GM19438 (cell line): ENCODE data around the gene TMEM123.
A peak's percentile ranks its signal among the peaks of the same experiment; 100 is the strongest.

ENCODE experiments used
- ATAC-seq: cut with Tn5 transposase; IDR thresholded peaks from one replicate; pipeline ENCODE4 v1.9.1; 2021; ENCODE audit warnings: low read depth; ENCODE audit not compliant: unreplicated experiment

The TMEM123 gene

DNA sequence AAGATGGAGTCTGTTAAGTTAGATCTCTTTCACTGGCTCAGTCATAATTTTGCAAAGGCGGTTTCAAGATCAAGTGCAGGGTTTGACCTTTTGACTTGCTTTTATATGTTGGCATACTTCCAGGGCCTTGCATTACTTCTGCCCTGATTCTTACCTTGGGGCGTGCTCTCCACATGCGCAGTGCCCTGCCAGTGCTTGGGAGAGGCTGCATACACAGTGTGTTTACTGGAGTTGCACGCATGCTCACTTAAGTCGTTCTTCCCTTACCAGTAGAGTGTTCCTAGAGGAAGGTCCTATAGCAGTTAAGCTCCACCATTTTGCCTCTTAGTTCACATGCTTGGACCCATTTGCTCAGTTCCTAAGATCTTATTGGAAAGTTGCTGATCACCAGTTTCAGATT is 21.0 kb upstream of the TMEM123 start:
- ATAC-seq, result no peak

DNA sequence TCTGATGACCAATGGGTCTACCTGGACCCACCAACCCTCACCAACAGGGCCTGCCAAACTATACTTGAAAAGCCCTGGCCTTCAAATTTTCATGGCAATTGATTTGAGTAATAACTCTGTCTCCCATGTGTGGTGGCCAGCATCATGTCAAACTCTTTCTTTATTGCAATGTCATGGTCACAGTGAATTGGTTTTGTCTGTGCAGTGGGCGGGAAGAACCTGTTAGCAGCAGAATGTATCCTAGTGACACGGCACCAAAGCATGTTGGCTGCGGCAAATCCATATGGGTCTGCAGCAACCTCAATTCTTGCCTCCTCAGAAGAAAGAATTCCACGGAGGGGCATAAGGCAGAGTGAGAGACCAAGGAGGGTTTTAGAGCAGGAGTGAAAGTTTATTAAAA is 19.6 kb upstream of the TMEM123 start:
- no peak for ATAC-seq

DNA sequence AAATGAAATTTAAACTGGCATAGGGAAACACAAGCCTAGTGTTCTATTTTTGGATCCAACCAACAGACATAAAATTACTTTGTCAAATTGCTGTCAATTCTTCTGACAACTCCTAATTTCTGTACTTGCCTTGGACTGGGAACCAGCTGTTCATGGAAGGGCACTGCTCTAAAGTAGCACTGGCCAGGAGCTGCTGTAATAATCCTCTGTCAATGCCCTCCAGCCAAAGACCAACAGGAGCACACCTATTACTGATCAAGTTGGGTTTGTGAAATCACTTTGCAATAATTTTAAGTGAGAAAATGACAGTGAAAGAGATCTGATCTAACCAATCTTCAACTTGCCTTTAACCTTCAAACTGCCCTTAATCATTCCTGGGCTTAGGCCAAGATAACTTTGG is 18.9 kb upstream of the TMEM123 start:
- ATAC-seq, result no peak

DNA sequence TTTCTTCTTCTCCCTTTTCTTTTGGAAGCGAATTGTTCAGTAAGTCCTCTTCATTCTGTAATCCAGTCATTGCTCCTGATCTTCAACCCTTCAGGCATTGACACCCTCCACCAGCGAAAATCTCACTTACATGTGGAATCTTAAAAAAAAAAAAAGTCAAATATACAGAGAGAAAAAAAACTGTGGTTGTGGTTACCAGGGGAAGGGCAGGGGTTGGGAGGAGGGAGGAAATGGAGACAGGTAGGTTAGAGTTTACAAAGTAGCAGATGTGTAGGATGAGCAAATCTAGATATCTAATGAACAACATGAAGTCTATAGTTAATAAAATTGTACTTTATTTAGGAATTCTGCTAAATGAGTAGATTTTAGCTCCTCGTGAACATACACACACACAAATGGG is 17.7 kb upstream of the TMEM123 start:
- ATAC-seq, result no peak

DNA sequence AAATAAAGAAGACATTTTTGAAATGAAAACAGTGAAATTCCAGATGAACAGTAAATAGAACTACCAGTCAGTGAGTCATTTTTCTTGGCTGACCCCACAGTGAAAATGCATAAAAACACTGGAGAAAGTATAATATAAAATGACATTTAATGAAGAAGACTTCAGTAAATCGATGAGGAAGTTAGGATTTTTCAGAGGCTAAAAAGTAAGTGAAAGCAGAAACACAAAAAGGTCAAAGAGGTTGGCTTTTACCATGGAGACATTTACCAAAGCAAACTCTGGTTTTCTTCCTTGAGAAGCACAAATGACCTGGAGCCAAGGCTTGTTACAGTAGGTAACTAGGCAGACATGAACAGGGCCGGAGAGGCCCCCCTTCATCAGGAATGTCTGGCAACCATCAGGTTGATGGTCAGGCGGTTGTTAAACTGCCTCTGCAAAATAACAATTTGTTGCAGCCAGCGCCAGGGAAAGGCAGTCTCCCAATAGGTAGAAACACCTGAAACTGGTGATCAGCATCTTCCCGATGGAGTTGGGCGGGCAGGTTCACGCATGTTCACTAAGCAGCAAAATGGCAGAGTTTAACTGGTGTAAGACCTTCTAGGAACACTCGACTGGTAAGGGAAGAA is 16.7 kb upstream of the TMEM123 start:
- no peak for ATAC-seq

DNA sequence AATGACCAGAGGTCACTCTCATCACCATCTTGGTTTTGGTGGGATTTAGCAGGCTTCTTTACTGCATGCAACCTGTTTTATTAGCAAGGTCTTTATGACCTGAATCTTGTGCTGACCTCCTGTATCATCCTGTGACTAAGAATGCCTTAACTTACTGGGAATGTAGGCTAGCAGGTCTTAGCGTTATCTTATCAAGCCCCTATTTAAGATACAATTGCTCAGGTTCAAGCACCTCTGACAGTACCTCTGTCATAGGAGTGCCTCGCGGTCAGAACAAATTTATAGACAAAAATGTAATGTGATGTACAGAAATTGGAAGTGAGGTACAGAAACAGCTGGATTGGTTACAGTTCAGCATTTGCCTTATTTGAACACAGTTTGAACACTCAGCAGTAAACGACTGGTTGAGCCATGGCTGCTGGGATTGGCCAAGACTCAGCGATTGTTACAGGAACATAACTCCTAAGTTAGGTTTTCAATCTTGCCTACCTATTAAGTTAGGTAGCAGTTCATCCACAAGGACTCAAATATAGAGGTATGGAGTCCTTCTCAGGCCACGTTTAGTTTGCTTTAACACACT is 16.1 kb upstream of the TMEM123 start:
- ATAC-seq, result no peak

DNA sequence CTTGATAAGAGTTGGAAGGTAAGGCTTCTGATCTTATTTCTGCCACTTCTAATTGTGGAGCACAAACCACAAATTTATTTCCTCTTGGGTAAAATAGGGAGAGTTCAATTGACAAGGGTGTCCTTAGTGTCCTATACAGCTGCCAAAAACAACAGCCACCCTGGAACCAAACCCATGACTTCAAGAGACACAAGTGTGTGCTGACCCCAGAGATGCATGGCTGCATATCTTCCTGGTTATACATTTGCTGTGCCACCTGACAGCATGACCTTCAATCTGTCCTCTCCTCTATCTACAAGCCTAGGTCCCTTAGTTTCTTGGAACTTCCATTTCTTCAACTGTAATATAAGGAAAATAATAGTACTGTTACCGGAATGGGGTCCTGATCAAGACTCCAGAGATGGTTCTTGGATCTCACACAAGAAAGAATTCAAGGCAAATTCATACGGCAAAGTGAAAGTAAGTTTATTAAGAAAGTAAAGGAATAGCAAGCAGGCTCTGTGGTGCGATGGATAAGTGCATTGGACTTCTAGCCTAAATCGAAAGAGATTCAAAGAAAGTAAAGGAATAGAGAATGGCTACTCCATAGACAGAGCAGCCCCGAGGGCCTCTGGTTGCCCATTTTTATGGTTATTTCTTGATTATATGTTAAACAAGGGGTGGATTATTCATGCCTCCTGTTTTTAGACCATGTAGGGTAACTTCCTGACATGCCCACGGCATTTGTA is 15.5 kb upstream of the TMEM123 start:
- ATAC-seq, result no peak

DNA sequence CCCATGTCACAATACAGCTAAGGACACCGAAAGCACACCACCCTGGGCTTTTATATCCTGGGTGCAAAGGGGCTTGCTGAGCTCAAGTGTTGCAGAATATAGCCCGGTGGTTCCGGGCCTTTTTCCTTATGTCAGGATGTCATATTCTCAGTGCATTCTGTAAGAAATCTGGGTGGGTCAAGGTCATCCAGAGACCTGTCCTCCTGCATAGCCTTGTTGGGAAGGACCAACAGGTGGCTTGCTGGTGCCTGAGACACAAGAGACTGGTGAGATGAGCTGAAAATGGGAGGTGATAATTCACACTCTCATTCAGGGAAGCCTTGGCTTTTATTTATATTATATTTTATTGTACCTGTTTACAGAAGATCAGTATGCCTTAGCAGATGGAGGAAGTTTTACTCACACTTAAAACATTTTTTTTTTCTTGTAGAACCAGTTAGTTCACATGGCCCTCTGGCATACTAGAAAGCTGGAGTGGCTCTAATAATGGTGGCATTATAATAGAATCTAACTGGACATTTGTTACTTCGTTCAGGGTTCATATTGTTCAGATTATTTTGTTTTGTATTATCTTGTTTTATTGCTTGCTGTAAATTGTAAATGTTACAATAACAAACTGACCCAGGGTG is 14.6 kb upstream of the TMEM123 start:
- no peak for ATAC-seq

DNA sequence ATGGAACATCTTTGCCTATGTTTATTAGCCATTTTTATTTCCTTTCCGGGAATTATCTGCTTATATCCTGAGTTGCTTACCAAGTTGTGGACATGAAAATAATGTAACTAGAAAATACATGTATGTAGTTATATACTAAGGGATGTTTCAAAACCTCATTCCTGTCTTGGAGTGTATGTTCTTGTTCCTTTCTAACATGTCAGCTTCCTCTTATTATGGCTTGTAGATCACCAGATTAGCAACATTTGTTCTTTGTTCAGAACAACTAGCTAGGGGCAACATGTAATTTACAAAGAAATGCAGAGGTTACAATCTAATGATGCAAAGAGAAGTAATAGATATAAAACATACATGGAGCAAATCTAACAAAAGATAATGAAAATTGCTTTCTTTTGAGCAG is 13.1 kb upstream of the TMEM123 start:
- ATAC-seq, result no peak

DNA sequence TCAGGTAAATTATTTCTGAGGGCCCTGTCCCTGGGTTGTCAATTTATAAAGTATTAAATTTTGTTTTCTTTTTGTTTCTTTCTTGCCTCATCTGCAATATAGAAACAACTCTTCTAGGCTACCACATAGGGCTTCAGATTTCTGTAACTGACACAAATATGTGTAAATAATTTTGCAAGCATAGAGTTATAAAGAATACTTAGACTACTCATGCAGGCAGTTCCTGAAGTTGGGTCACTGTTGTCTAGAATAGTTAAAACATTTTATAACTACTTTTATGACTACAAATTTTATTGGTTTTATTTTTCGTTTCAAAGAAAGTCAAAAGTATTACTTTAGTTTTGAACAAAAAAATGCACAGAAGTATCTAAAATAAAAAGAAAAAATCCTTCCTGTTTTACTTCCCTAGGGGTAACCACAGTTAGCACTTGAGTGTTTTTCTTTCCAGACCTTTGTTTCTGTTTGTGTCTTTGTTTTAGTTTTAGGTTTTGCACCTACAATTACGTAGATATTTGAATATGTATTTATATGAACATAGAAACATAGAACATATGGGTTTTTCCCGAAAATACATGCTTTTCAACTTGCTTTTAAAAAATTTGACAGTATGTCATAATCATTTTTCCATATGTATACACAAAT is 12.4 kb upstream of the TMEM123 start:
- ATAC-seq, result no peak

DNA sequence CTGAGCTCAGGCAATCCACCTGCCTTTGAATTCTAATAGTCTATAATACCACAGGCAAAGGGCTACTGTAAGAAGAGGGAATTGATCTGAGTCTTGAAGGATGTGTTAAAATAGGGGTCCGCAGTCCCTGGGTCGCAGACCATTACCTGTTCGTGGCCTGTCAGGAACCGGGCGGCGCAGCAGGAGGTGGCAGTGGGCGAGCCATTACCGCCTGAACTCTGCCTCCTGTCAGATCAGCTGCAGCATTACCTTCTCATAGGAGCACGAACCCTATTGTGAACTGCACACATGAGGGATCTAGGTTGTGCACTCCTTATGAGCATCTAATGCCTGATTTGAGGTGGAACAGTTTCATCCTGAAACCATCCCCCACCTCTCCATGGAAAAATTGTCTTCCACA is 11.5 kb upstream of the TMEM123 start:
- no peak for ATAC-seq

DNA sequence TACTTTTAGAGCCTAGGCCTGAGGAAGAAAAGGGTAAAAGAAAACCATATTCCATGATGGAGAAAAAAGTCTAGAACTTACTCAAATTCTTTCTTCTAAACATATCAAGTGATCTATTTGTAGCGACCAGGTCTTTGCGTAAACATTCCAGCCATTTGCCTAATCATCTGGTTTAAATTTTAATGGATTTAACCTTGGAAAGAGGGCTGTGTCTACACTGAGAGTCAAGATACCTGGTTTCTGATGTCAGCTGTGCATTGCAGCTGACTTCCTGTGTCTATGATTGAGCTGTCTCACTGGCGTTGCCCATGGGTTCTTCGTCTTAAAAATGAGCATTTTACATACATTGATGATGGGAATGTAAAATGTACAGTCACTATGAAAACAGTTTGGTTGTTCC is 10.0 kb upstream of the TMEM123 start:
- no peak for ATAC-seq

DNA sequence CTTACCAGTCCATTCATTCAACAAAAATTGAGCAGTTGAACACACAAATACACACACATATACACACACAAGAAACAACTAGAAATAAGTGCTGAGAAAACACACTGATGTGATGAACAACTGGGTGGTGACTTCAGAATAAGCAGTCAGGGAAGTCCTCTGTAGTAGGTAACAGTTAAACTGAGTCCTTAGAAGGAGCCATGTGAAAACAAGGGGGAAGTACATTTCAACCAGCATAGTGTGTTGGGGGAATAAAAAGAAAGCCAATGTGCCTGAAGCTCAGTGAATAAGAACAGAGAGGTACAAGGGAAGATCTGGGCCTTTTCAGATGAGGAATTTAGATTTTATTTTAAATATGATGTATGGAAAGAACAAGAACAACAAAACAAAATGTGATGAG is 6.8 kb upstream of the TMEM123 start:
- no peak for ATAC-seq

DNA sequence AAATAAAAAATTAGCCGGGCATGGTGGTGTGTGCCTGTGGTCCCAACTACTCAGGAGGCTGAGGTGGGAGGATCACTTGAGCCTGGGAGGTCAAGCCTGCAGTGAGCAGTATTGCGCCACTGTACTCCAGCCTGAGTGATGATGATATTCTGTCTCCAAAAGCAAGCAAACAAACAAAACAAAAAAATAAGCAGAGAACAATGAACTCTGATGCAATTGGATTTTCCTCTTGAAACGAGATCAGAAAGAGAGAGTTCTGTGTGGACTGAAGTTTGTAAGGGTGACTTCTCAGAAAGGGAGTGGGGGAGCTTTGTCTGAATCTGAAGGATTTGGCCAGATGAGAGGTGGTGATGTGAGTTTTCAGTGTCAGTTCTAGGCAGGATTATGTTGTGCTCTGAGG is 6.0 kb upstream of the TMEM123 start:
- no peak for ATAC-seq

DNA sequence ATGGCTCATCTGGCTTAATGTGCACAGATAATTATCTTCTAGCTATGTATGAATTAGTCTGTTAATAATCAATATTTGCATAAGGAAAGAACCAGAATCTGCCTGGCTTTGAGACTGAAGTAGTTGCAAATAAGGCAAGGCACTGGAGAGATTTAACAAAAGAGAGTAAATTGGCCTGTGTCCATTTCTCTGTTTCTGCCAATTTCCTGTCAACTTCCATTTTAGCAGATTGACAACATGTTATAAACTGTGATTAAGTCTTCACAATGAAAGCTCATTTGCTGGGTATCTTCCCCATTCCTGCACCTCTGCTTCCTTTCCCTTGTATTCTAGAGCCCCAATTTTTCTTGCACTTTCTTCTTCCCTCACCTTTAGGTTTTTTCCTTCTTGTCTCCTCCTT is 5.3 kb upstream of the TMEM123 start:
- no peak for ATAC-seq

DNA sequence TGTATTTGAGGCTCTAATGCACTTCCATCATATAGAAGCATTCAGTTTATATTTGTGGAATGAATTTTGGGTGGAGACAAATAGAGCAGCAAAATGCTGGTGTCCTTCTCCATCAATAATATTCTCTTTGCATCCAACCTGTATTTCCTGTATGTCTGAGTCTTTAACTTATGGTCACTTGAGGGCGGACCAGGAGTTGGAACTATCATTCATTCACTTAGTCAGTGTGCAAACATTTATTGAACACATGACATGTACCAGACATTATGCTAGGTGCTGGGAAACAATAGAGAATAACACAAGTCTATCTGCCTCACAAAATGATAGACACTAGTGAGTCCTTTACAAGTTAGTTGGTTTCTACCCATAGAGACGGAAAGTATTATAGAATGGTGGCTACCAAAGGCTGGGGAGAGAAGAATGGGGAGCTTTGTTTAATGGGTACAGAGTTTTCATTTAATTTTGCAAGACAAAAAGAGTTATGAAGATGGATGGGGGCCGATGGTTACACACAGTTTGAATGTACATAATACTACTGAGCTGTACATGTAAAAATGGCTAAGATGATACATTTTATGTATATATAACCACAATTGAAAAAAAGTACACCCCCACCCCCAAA is 4.6 kb upstream of the TMEM123 start:
- no peak for ATAC-seq

DNA sequence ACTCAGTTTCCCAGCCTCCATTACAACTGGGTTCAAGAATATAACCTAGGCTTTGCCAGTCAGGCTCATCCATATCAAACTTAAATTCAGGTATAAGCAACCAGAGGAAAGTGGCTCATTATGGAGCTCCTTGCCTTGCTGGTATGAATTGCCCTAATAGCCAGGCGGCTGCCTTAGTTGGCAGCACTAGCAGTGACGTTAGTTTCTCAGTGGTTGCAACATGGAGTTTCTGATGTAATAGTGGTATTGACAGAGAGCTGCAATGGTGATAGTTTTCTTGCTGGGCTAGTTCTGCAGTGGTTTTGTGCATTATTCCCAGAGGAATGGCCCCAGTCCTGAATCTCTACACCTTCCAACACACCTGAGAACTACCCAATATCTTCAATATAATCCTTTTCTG is 3.8 kb upstream of the TMEM123 start:
- ATAC-seq, result no peak

DNA sequence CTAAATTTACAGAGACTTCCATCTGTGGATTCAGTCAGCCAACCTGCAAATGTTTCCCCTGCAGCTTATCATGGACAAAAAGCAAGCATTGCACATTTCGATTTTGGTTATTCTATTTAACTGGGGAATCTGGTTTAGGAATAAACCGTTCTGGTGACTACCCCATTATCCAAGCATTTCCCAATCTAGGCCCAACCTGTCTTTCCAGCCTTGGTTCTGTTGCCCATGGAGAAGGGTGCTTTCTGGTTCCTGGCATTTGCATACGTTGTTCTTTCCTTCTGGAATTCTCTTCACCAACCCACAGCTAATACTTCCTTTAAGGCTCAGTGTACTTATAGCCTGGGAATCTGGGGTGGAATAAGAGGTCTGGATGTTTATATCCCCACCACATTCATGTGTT is 1.4 kb upstream of the TMEM123 start:
- no peak for ATAC-seq

DNA sequence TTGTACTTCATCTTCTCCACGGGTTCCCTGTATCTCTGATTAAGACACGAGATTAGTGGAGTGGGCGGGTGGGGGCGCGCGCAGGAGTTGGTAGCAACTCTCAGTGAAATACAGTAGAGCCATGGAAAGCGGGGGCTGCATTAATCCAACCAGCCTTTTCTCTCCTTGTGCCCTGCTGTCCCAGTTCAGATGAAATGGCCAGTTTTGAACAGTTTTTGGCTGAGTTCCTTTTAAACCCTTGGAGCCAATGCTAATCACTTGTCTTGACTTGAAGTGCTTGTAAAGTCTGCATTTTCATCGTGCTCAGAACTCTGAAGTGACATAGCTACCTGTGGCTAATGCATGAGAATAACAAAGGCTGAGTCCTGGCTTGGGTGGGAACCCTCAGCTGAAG is 734 bp upstream of the TMEM123 start:
- ATAC-seq, result no peak

DNA sequence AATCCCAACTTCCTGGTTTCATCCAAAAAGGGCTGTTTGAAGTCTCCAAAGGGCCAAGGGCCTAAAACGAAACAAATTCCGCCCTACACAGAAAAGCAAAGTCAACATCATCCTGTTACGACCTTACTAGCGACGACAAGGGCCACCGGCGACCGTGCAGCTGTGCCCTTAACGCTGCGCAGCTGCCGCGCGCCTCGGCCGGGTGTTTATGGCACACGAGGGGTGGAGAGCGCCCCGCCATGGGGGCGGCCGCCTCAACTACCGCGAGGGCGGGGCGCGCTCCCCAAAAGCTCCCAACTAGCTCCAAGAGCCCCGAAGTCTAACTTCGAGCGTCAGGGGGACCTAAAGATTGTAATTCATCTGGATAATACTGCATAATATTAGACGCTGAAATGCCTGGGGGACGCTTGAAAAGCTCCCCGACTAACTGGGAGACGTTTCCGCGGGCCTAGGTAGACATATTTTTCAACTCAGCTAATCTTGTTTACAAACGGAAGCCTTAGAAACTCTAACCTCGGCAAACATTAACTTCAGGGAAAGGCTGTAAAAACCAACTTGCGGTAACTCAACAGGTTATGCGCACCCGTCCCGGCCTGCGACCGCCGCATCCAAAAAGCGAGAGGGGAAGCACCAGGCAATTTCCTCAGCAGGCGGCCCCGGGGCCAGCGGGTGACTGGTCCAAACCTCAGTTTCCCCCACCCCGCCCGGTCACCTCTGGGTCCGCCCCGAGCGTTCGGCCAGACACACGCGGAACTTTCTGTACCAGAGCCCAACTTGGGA is 694 bp downstream of the TMEM123 start:
- peak; percentile 57 for ATAC-seq
